ENCODE results near the gene MPO. TPM values are rescaled to one million over a fixed set of nuclear protein-coding genes. Genes with fewer than 3 reads are reported as not detected.
A peak's percentile ranks its signal among the peaks of the same experiment; 100 is the strongest.

Gene MPO
- total and polyA plus RNA-seq, 2 of the 4 experiments (the other 2 are of a cell fraction): not detected

GRCh38 chr17:58308985-58309917 is 28.5 kb upstream of the MPO start:
- Histone ChIP-seq H4K8ac (ENCODE audit: low read depth in 2 of 2, low read length in 2 of 2) (no peak overlapping the region), H2BK5ac (ENCODE audit: low read depth, low read length, poor library complexity, severe bottlenecking) (no peak overlapping the region), H3K56ac (ENCODE audit: extremely low read depth, insufficient read depth, low read length) (no peak overlapping the region), H2BK20ac (ENCODE audit: low read depth, low read length) (no peak overlapping the region), H3K9me1 (ENCODE audit: insufficient read depth, low read length) (no peaks in the 10 kb centered on the region), H2BK120ac (ENCODE audit: low read depth, low read length) (no peak overlapping the region), H3K14ac (replicated peaks; ENCODE audit: low read depth, low read length) (no peak overlapping the region), H3K9me3 (ENCODE audit: control insufficient read depth, insufficient read depth, low read length) (no peaks in the 10 kb centered on the region), H3K4ac (ENCODE audit: low read depth, low read length) (no peak overlapping the region), H3K27ac (ENCODE audit: insufficient read depth, low read length) (no peak overlapping the region), H3K4me2 (ENCODE audit: low read depth, low read length) (no peak overlapping the region), H3K36me3 (ENCODE audit: control insufficient read depth, insufficient read depth, low read length) (no peaks in the 10 kb centered on the region), H3K4me1 (ENCODE audit: control insufficient read depth, insufficient read depth, low read length) (no peaks in the 10 kb centered on the region), H3K4me3 (ENCODE audit: insufficient read depth, low read depth, low read length) (no peak overlapping the region), H2AK5ac (ENCODE audit: low read depth, low read length) (no peak overlapping the region), H3K23ac (ENCODE audit: low read depth, low read length) (no peak overlapping the region), H2AK9ac (replicated peaks; ENCODE audit: low read depth, low read length, poor library complexity) (no peak overlapping the region), H4K5ac (ENCODE audit: low read depth, low read length) (no peak overlapping the region), H3K9ac (ENCODE audit: low read depth, low read length) (no peak overlapping the region), H3K27me3 (ENCODE audit: control insufficient read depth, insufficient read depth, low read length) (peaks cover 2% of the 10 kb centered on the region; the same call in 1 of the 2 replicates), H2AFZ (replicated peaks; ENCODE audit: low read length, poor library complexity) (peak overlapping the region; percentile 21), H2BK15ac (ENCODE audit: low read depth, low read length) (no peak overlapping the region), H3K18ac (ENCODE audit: low read depth, low read length) (no peak overlapping the region), H3K79me1 (ENCODE audit: low read depth in 1 of 2, low read length in 2 of 2) (no peaks in the 10 kb centered on the region), H4K20me1 (ENCODE audit: insufficient read depth, low read length) (no peaks in the 10 kb centered on the region), H4K91ac (ENCODE audit: insufficient read depth, low read depth, low read length) (no peak overlapping the region)
- dilution Hi-C loops (cut with HindIII; ENCODE audit: low sequenced_read_pairs, unreplicated experiment) (no loop called here), intact Hi-C loops (cut with micrococcal nuclease) (no loop called here), in situ Hi-C loops (cut with MboI; ENCODE audit: low sequenced_read_pairs) (no loop called here)
- ATAC-seq (ENCODE audit: low read depth) (no peak), DNase-seq (no peak)
- WGBS, 2 experiments (ENCODE audit: extremely low coverage in 2 of 2, insufficient read length in 1 of 2): 64% methylated on average over 3 of the region's 21 CpGs; no CpG with 5 or more reads in 1 of the 2 experiments
- CTCF ChIA-PET: no interaction called here
- TF ChIP-seq SMC3 (IDR thresholded peaks at IDR 0.05; ENCODE audit: low read depth, low read length) (no peak), CTCF (conservative IDR thresholded peaks at IDR 0.05; ENCODE audit: low read depth, low read length) (no peak), POLR2A (IDR thresholded peaks at IDR 0.05; ENCODE audit: low read depth, low read length) (no peak), MXI1 (IDR thresholded peaks at IDR 0.05; ENCODE audit: borderline replicate concordance, low read depth, low read length) (no peak), MAFK (IDR thresholded peaks at IDR 0.05; ENCODE audit: low read depth, low read length) (no peak), CEBPB (IDR thresholded peaks at IDR 0.05; ENCODE audit: low read depth, low read length) (no peak)
- POLR2A ChIA-PET (ENCODE audit: unreplicated experiment): no interaction called here
- no TSS peak for BruUV-seq (replicated peaks)
